ENCODE data around the gene NOTUM.

GRCh38 chr17:81954131-81955057 lies 6.6 kb downstream of the NOTUM start:
- no peak for TF ChIP-seq CTCF (conservative IDR thresholded peaks at IDR 0.05; ENCODE audit: low read depth, low read length)
- no peak for TF ChIP-seq EZH2 (IDR thresholded peaks at IDR 0.05; ENCODE audit: borderline replicate concordance, low read depth, low read length, poor library complexity, severe bottlenecking)

All from A673 (cell line).